NCI-H187 treated with DMSO at 0.1 percent for 48 hours (cell line): Measurements from ENCODE around the gene LYPD5.
"Not testable (repeated sequence)": the region's sequence is repeated elsewhere in the genome, so short reads cannot be mapped to it uniquely, and the experiment has no call there.

Experiments used
- DNase-seq: peaks from one replicate; lab custom pipeline; 2025; lab: John Stamatoyannopoulos, UW

LYPD5 gene, protein sequence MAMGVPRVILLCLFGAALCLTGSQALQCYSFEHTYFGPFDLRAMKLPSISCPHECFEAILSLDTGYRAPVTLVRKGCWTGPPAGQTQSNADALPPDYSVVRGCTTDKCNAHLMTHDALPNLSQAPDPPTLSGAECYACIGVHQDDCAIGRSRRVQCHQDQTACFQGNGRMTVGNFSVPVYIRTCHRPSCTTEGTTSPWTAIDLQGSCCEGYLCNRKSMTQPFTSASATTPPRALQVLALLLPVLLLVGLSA

DNA sequence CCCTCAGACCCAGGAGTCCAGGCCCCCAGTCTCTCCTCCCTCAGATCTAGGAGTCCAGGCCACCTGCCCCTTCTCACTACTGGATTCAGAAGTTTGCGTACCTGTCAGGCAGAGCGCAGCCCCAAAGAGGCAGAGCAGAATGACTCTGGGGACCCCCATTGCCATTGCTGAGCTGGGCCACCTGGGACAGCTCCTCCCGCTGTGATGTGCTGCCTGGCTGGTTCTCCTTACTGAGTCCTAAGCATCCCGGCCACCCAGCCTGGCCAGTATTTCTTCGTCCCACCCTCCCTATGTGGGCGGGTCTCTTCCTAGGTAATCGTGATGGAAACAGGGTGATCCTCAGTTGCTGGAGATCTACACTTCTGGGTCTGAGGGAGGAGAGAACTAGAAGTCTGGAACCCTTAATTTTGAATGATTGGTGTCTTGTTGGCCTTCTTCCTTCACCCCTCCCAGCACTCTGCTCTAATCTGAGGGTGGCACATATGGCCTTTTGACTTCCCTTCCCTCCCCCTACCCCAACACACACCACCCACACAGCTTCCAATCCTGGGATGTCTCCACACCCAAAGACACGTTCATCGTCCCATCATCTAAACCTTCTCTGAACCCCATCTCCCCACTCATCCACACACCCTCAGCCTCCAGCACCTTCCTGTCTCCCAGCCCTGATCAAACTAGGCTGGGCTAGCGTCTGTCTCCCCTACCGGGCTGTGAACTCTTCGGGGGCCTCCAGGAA is at the start of gene LYPD5:
Gene LYPD5, minus strand, starts transcription at position 232 of the 736 bp plus-strand sequence. Its CDS starts 67 bp downstream, at position 165.
- DNase-seq = no peak

DNA sequence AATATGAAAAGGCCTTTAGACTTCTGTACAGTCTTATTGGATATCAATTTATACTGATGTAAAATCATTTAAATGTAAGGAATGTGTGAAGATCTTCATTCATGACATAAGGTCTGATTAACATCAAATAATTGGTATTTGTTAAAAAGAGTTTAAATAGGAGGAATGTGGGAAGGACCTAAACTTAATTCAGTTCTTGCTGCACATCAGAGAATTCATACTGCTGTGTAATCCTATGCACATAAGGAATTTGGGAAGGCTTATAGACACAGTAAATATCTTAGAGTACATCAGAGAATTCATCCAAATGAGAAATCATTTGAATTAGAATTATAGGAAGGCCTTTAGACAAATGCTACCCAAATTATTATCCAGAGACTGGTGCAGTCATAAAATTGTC is 46.6 kb upstream of the LYPD5 start:
- no peak for DNase-seq

DNA sequence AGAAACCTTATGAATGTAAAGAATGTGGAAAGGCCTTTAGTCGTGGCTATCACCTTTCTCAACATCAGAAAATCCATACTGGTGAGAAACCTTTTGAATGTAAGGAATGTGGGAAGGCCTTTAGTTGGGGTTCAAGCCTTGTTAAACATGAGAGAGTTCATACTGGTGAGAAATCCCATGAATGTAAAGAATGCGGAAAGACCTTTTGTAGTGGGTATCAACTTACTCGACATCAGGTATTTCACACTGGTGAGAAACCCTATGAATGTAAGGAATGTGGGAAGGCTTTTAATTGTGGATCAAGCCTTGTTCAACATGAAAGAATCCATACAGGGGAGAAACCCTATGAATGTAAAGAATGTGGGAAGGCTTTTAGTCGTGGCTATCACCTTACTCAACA is 45.6 kb upstream of the LYPD5 start:
- no peak for DNase-seq

DNA sequence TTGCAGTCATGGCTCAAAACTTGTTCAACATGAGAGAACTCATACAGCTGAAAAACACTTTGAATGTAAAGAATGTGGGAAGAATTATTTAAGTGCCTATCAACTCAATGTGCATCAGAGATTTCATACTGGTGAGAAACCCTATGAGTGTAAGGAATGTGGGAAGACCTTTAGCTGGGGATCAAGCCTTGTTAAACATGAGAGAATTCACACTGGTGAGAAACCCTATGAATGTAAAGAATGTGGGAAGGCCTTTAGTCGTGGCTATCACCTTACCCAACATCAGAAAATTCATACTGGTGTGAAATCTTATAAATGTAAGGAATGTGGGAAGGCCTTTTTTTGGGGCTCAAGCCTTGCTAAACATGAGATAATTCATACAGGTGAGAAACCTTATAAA is 45.0 kb upstream of the LYPD5 start:
- DNase-seq = no peak

DNA sequence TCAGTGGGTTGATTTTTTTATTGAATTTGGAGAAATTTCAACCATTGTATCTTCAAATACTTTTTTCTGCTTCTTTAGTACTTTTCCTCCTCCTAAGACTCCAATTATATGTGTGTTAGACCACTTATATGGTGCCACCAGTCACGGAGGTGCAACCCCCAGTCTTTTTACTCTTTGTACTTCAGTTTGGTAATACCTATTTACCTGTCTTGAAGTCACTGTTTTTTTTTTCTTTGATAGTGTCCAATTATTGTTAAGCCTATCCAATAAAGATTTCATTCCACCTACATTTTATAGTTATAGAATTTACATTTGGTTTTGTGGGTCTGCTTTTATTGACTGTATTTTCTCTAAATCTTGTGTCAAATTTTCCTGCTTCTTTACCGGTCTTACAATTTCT is 39.8 kb upstream of the LYPD5 start:
- no peak for DNase-seq

DNA sequence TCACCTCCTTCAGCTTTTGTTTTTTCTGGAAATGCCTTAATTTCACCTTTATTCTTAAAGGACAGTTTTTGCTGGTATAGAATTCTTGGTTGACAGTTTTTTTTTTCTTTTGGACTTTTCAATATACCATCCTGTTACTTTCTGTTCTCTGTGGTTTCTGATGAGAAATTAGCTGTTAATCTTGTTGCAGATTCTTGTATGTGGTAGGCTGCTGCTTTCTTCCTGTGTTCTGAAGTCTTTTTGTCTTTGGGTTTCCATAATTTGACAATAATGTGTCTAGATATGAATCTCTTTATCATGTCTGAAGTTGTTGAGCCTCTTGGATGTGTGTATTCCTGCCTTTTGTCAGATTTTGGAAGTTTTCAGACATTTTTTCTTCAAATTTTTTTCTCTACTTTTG is 36.9 kb upstream of the LYPD5 start:
- DNase-seq = no peak

DNA sequence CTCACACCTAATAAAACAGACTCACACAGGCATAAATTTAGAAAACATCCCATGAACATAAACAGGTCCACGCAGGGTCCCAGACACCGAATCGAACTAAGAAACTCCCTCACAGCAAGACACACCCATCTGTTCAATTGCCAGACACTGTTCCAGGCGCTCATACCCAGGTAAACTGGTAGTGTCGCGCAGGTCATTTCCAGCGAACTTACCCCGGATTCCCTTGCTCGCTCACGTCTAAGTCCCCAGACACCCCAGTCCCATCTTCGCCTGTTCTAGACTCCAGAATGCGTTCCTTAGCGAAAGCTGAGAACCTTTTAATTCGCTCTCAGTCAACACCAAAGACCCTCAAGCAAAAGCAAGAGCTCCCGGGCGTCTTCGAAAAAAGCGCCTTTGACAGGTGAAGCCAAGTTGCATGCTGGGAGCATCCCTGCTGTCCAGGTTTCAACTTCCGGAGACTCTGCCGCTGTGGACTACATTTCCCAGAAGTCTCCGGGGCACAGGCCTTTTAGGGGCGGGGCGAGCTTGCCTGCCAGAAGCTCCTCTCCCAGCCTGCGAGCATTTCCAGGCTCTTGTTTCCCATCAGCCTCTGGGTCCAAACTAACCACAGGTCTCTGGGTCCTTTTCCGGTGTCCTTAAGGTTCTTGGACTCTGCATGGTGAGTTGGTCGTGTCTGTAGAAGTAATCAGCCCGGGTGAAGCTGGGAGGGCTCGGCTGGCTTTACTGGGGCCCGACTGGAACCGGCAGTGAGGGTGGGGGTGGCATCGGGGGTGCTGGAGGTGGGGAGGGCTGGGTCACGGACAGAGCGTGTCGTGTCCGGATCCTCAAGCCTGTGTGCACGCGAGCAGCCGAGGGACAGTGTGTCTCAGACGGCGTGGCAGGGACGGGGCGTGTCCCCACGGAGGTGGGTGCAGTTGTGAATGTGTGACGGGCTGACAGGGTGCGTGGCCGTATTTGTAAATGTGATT is 24.8 kb upstream of the LYPD5 start, which contains the start of gene ZNF283:
Gene ZNF283, plus strand, starts transcription at position 535 of the 968 bp plus-strand sequence. CDS start 6,184 bp downstream, outside the sequence.
- DNase-seq = peak; percentile 70

DNA sequence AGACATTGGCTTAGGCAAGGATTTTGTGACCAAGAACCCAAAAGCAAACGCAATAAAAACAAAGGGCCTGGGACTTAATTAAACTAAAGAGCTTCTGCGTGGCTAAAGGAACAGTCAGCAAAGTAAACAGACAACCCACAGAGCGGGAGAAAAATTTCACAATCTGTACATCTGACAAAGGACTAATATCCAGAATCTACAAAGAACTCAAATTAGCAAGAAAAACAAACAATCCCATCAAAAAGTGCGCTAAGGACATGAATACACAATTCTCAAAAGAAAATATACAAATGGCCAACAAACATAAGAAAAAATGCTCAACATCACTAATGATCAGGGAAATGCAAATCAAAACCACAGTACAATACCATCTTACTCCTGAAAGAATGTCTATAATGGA is 22.3 kb upstream of the LYPD5 start:
- DNase-seq = not testable (repeated sequence)

DNA sequence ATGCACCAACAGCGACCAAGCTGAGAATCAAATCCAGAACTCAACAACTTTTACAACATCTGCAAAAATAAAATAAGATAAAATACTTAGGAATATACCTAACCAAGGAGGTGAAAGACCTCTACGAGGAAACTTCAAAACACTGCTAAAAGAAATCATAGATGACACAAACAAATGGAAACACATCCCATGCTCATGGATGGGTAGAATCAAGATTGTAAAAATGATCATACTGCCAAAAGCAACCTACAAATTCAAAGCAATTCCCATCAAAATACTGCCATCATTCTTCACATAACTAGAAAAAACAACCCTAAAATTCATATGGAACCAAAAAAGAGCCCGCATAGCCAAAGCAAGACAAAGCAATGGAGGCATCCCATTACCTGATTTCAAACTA is 21.6 kb upstream of the LYPD5 start:
- not testable (repeated sequence) for DNase-seq

DNA sequence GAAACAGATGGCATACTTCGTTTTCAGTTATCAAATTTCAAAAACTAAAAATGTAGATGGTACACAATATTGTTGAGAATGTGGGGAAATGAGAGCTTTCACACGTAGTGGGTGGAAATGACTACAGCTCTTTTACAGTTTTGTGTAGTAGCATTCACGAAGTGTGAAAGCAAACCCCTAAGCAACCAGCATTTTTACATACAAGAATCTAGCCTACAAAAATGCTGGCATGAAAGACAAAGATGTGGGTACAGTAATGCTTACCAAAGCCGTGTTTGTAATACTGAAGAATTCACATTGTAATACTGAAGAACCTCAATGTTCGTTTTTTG is 18.6 kb upstream of the LYPD5 start:
- no peak for DNase-seq

DNA sequence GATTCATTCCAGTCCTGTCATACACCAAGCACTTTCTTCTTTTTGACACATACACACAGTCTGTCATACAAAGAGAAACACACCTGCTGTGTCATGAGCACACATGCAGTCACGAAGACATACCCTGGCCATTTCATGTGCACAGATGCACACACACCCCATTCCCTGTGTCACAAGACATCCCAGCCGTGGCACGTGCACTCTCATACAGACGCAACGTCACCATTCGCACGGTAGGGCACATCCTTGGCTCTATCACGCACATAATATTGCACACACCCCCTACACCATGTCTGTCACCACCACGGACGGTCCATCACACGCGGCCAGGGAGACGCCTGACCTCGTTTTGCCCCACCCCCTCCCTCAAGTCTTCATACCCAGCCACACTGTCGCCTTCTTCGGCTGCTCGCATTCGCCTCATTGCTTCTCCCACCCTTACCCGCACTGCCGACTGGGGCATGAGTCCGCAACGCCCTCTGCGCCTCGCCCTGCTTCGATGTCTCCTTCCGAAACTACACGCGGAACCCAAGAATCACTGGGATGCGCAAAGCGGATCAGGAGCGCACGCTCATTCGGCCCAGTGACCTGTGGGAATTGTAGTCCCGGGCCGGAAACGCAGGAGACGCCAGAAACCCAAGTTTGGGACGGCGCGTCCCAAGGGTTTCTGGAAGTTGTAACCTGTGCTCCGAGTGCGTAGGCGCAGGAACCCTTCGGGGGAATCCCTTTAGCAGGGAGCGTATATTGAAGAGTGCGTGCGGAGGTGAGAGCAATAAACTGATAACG is 18.0 kb upstream of the LYPD5 start:
- DNase-seq = no peak

DNA sequence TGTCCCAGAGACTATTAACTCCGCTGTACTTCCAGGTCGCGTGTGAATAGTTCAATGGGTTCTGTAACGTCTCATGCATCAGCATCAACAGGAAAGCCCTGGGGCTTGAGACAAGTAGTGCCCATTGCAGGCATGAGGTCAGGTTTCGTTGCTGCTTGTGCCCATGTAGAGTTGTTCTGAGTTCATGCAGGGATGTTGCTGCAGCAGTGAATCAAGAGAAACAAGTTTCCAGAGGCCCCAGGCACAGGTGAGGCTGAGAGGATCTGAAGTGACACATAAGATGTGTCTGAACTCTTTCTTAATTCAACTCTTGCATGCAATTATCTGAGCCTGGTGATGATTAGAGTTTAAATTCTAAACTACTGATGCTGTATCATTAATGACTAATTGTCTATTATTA is 16.3 kb upstream of the LYPD5 start:
- DNase-seq = no peak

DNA sequence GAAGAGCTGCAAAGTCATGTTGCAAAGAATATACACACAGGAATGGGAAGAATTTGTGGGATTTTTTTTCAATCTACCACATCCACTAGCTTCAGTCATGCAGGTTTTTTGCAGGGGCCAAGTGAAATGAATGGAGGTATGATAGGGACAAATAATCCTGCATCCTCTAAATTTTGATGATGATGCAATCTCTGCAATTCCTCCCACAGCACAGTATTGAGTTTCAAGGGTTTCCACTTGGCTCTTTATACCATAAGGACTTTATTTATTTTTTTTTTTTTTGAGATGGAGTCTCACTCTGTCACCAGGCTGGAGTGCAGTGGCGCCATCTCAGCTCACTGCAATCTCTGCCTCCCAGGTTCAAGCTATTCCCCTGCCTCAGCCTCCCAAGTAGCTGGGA is 15.2 kb upstream of the LYPD5 start:
- DNase-seq = not testable (repeated sequence)

DNA sequence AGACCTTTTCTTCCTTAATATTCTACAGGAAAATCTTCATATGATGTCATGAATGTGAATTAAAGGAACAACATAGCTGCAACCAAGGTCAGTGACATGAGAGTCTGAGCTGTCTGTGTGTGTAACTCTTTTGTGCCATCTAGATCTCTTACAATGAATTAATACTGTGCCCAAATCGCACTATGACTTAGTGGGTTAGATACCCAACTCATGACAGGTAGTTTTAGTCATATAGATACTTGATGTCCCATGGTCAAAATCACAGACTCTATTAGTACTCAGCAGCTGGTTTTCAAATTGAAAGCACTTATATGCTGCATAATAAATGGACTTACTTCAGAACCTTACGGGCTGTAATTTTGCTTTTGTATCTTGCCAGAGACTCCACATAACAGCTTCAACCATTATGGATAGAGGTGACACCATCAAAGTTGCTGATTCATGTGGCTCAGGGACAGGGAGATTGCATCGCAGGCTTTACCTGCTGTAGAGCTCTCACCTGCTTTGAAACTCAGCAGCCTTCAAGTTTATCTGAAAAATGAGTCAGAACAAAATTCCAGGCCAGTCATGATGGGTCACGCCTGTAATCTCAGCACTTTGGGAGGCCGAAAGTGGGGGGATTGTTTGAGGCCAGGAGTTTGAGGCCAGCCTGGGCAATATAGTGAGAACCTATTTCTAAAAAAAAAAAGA is 12.6 kb upstream of the LYPD5 start:
- DNase-seq = no peak

DNA sequence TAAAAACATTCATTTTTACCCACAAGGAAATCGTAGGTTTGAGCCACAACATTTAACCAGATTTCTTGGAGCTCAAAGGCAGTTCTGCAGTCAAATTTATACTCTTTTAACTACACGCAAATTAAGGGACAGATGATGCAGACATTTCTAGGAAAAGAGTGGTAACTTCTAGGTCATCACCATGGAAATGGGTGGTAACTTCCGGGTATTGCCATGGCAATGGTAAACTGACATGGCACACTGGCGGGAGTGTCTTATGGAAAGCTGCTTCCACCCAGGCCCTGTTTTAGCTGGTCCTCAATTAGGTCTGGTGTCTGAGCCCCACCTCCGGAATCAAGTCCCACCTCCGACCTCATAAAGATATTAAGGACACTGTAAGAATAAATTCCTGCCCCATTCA is 10.4 kb upstream of the LYPD5 start:
- DNase-seq = no peak

DNA sequence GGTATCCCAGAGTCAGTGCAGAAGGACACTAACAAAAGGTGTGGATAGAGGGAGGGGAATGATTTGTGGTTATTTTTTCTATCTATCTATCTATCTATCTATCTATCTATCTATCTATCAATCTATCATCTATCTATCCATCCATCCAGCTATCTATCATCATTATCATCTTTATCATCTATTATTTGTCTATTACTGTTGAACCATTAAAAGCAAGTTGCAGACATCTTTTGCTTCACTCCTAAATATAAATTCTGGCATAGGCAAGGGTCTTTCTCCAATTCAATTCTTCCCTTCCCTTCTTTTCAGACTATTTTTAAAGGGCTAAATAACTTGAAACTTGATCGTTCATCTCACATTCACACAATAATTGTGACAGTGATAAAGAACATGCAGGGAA is 10.0 kb upstream of the LYPD5 start:
- no peak for DNase-seq

DNA sequence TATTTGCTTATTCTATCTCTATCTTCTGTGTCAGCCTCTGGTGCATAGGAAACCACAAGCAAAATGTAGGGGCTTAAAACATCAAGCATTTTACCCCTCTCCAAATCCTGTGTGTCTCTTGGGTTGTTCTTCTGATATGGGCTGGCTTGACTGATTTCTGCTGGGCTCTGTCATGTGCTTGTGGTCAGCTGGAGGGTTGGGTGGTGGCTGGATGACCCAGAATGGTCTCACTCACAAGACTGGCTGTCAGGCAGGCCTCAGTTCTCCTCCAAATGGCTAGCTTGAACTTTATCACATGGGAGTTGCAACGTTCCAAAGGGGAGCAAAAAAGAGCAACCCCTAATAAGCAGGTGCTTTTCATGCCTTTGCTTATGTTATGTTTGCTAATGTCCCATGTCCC is 9.6 kb upstream of the LYPD5 start:
- no peak for DNase-seq

DNA sequence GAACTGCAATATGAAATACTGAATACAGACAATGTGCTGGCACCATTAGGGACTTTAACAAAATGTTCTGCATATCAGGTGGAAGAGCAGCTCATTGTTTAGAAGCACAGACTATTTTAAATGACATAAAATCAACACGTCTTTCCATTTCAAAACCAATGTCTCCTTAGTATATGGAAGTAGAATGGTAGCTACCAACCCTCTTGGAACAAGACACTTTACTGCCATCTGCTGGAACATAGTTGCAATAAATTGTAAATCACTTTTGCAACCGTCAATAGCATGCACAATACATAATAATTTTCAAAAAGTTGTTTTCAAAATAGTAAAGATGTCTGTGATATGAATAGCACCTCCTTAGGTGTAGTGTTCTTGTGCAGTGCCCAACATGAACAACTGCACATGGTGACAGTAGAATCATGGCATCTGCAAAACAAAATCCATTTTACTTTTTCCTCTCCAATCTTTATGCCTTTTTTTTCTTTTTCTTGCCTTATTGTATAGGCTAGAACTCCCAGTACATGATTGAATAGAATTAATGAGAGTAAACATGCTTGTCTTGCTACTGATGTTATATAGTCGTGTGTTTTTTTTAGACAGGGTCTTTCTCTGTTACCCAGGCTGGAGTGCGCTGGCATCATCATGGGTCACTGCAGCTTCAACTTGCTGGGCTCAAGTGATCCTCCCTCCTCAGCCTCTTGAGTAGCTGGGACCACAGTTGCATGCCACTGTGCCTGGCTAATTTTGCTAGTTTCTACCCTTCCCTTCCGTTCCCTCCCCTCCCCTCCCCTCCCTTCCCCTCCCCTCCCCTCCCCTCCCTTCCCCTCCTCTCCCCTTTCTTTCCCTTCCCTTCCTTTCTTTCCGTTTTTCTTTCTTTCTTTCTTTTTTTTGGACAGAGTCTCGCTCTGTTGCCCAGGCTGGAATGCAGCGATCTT is 7.8 kb upstream of the LYPD5 start:
- peak; percentile 41 for DNase-seq

DNA sequence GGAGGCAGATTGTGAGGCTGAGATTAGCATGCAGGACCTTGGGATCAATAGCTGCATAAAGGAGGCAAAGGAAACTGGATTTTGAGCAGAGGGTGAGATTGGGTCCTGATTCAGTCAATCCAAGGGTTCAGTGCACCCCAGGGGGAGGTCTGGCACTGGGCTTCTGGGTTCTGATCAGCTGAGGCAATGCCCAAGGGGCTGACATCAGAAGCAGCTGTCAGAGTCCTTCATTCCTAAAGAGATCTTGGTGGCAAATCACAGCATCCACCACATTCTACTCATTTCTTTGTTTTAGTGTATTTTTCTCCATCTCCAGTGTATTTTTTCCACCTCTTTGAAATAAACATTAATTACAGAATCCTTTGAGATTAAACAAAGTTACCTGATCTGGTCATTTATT is 5.4 kb upstream of the LYPD5 start:
- DNase-seq = no peak

DNA sequence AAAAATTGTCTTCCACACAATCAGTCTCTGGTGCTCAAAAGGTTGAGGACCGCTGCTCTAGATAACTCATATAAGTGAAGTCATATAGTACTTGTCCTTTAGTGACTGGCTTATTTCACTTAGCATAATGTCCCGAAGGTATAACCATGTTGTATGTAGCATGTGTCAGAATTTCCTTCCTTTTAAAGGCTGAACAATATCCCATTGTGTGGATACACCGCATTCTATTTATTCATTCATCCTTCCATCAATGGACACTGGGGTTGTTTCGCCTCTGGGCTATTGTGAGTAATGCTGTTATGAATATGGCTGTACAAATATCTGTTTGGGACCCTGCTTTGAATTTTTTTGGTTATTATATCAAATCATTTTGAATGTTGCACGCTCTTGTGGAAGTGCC is 4.6 kb upstream of the LYPD5 start:
- no peak for DNase-seq
